HepG2 (cell line): Measurements from ENCODE around the gene AIFM1. TPM values are rescaled to one million over a fixed set of nuclear protein-coding genes. Genes with fewer than 3 reads are reported as not detected.

Experiments used
- ATAC-seq: fragments of 200-7000 bp; cut with Tn5 transposase; 3 replicates; pipeline ENCODE4 v1.9.1; 2020; ENCODE audit warnings: mild to moderate bottlenecking, moderate library complexity
- BruUV-seq: library from RNA; stranded (reverse); fragments of 400-500 nt; replicated peaks from 2 replicates; lab custom pipeline; 2021; lab: Mats Ljungman, UMichigan
- CTCF ChIA-PET: fragments of 300-600 bp; formaldehyde crosslinking; extraction: SDS; loops from one replicate; lab custom pipeline; 2021; ENCODE audit warnings: low total read pairs, inconsistent platforms, low intra/inter-chr PET ratio; lab: Yijun Ruan, JAX
- POLR2A ChIA-PET: fragments of 350-600 bp; sonication (Branson Sonifier 250); formaldehyde crosslinking; loops from one replicate; lab custom pipeline; 2020; ENCODE audit warnings: antibody characterized with exemption, inconsistent platforms; lab: Yijun Ruan, JAX
- DNase-seq: peaks from one replicate; pipeline ENCODE4 v3.0.0-alpha.2; 2015; ENCODE audit warnings: low spot score
- FAIRE-seq: peaks from 3 replicates; lab custom pipeline; 2011; peaks lifted over from hg19 to GRCh38; lab: Jason Lieb, UNC
- H2AFZ ChIP-seq: one replicate; pipeline ENCODE4 v1.6.1; 2011; ENCODE audit warnings: low read length, inconsistent platforms
- H3K27ac ChIP-seq: fragments of 300-600 bp; 3 replicates; pipeline ENCODE4 v1.8.0; 2011; ENCODE audit warnings: mixed run types, mild to moderate bottlenecking, mixed read lengths, low read length, inconsistent platforms; ENCODE audit not compliant: insufficient read depth; ENCODE audit errors: extremely low read length
- H3K27me3 ChIP-seq, 2 experiments: fragments of 200-600 bp in 1 of 2; 2 replicates in 1 of 2; 3 replicates in 1 of 2; pipeline versions ENCODE4 v1.6.0 to v1.8.0; 2011; ENCODE audit warnings: low read length in 2 of 2, mild to moderate bottlenecking in 2 of 2, moderate library complexity in 2 of 2, inconsistent platforms in 1 of 2; ENCODE audit not compliant: insufficient read depth in 2 of 2, control insufficient read depth in 1 of 2
- H3K36me3 ChIP-seq, 2 experiments: fragments of 200-600 bp in 1 of 2; replicated peaks in 1 of 2; 2 replicates in 1 of 2; 3 replicates in 1 of 2; pipeline versions ENCODE4 v1.5.1 to v1.8.0; 2011; ENCODE audit warnings: low read length in 2 of 2, inconsistent platforms in 1 of 2; ENCODE audit not compliant: insufficient read depth in 2 of 2, control insufficient read depth in 1 of 2
- H3K4me1 ChIP-seq: 2 replicates; pipeline ENCODE4 v1.5.1; 2012; ENCODE audit warnings: low read length, inconsistent platforms; ENCODE audit not compliant: insufficient read depth
- H3K4me2 ChIP-seq: 2 replicates; pipeline ENCODE4 v1.6.0; 2011; ENCODE audit warnings: low read depth, low read length, inconsistent platforms
- H3K4me3 ChIP-seq, 3 experiments: fragments of 200-600 bp in 1 of 3; sonication (generic), shearing (Covaris generic) in 1 of 3; replicated peaks in 1 of 3; 2 replicates each; pipeline ENCODE4 v1.5.1; 2011 to 2016; ENCODE audit warnings: low read length in 3 of 3, inconsistent platforms in 2 of 3, low read depth in 2 of 3, mild to moderate bottlenecking in 2 of 3, control low read depth in 1 of 3, mixed read lengths in 1 of 3; ENCODE audit not compliant: insufficient read depth in 1 of 3
- H3K79me2 ChIP-seq: one replicate; pipeline ENCODE4 v1.6.1; 2011; ENCODE audit warnings: low read length, inconsistent platforms; ENCODE audit not compliant: insufficient read depth
- H3K9ac ChIP-seq: 2 replicates; pipeline ENCODE4 v1.6.0; 2011; ENCODE audit warnings: mild to moderate bottlenecking, low read depth, low read length, inconsistent platforms; ENCODE audit not compliant: insufficient read depth
- H3K9me3 ChIP-seq: 2 replicates; pipeline ENCODE4 v1.5.1; 2012; ENCODE audit warnings: mild to moderate bottlenecking, low read length
- H4K20me1 ChIP-seq: 2 replicates; pipeline ENCODE4 v1.6.0; 2011; ENCODE audit warnings: inconsistent platforms, mild to moderate bottlenecking, low read length, moderate library complexity; ENCODE audit not compliant: insufficient read depth
- CBFB ChIP-seq: sonication (generic); formaldehyde crosslinking; IDR thresholded peaks from 2 replicates; pipeline ENCODE4 v1.4.0; 2020; ENCODE audit warnings: missing genetic modification reagents
- RFX3 ChIP-seq: IDR thresholded peaks from 2 replicates; pipeline ENCODE4 v1.6.1; 2016; ENCODE audit warnings: missing biosample characterization, missing genetic modification reagents
- SIX4 ChIP-seq: sonication (generic); formaldehyde crosslinking; IDR thresholded peaks from 2 replicates; pipeline ENCODE4 v1.4.0; 2020; ENCODE audit warnings: missing genetic modification reagents
- STAG1 ChIP-seq: sonication (generic); formaldehyde crosslinking; IDR thresholded peaks from 2 replicates; pipeline ENCODE4 v1.4.0; 2020; ENCODE audit warnings: missing genetic modification reagents
- STAT5B ChIP-seq: sonication (generic); formaldehyde crosslinking; IDR thresholded peaks from 2 replicates; pipeline ENCODE4 v1.4.0; 2020; ENCODE audit warnings: missing genetic modification reagents
- THAP11 ChIP-seq: IDR thresholded peaks from 2 replicates; pipeline ENCODE4 v1.6.1; 2016; ENCODE audit warnings: missing biosample characterization, missing genetic modification reagents
- ZKSCAN8 ChIP-seq: IDR thresholded peaks from 2 replicates; pipeline ENCODE4 v1.6.1; 2016; ENCODE audit warnings: borderline replicate concordance, missing genetic modification reagents, missing compliant biosample characterization
- ZNF652 ChIP-seq: IDR thresholded peaks from 2 replicates; pipeline ENCODE4 v1.6.1; 2016; ENCODE audit warnings: low read depth, borderline replicate concordance
- ZNF672 ChIP-seq: sonication (generic); formaldehyde crosslinking; IDR thresholded peaks from 2 replicates; pipeline ENCODE4 v1.8.1; 2022; ENCODE audit warnings: missing genetic modification reagents
- ZNF792 ChIP-seq: IDR thresholded peaks from 2 replicates; pipeline ENCODE4 v1.6.1; 2016
- ZNF850 ChIP-seq: sonication (generic); formaldehyde crosslinking; conservative IDR thresholded peaks from 2 replicates; pipeline ENCODE4 v1.9.0; 2021; ENCODE audit warnings: mild to moderate bottlenecking, missing genetic modification reagents
- WGBS: methylation state at CpG from one replicate; pipeline ENCODE4 v1.1.6; 2017; ENCODE audit warnings: low lambda C conversion rate; 5-methylcytosine and 5-hydroxymethylcytosine counted together
- in situ Hi-C: cut with HindIII; loops from 2 replicates; pipeline ENCODE4 v1.10.0; 2017; ENCODE audit warnings: low pct_unique_long_range_greater_than_20kb; ENCODE audit not compliant: extremely low pct_ligation_motif_present
- intact Hi-C: fragments of 100-400 bp; cut with micrococcal nuclease; formaldehyde crosslinking; loops from one replicate; pipeline ENCODE4 v1.10.0; 2022; ENCODE audit not compliant: unreplicated experiment
- polyA plus RNA-seq, 8 experiments: library from polyadenylated mRNA; depleted of rRNA in 3 of 8; stranded (reverse) in 7 of 8; unstranded in 1 of 8; fragments of >200 nt; fragmentation: Illumina TruSeq in 4 of 8; extraction: Trizol in 4 of 8; gene quantifications; 2 replicates each; pipeline versions ENCODE4 v1.2.1 to v1.2.3, GENCODE V29; 2011 to 2016; ENCODE audit warnings: low read depth in 4 of 8, missing spikeins in 1 of 8, mixed read lengths in 1 of 8; ENCODE audit not compliant: insufficient read depth in 1 of 8
- total RNA-seq, 5 experiments: library from RNA; depleted of rRNA; stranded (reverse); fragments of >200 nt; fragmentation: Illumina TruSeq; extraction: Trizol; gene quantifications; 2 replicates each; pipeline ENCODE4 v1.2.3, GENCODE V29; 2016; ENCODE audit warnings: low read depth in 1 of 5
- TF ChIP-seq, protein P1 (sequence below): sonication (generic); formaldehyde crosslinking; IDR thresholded peaks from 2 replicates; pipeline ENCODE4 v1.4.0; 2020; ENCODE audit warnings: mild to moderate bottlenecking, missing genetic modification reagents

Gene AIFM1
- total and polyA plus RNA-seq, 2 of the 13 experiments (the other 11 are each of a cell fraction or from before 2014, with no cell fraction given): 42.8 to 46.9 TPM

DNA sequence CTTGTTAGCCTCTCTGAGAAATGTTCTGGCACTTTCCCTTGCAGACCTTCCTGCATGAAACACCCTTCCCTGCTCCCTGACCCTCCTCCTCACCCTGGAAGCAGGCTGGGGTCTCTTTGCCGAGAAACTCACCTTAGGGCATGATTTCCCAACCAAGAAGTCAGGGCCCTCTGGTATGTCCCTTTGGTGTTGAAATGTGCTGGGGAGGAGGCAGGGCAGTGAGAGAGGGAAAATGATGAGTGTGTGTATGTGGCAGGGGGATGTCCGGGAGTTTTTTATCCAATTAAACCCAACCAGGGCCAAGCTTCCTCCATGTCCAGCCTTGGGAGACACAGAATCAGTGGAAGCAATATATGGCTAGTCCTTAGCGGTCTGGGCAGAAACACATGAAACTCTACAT lies 60.4 kb downstream of the AIFM1 start:
- TF ChIP-seq RFX3 (CRISPR knock-in tag): no peak
- TF ChIP-seq ZNF672: no peak
- no peak for TF ChIP-seq THAP11 (CRISPR knock-in tag)
- no peak for TF ChIP-seq ZNF850
- no peak for TF ChIP-seq STAT5B (CRISPR knock-in tag)
- no peak for TF ChIP-seq ZKSCAN8 (CRISPR knock-in tag)
- TF ChIP-seq, protein P1, sequence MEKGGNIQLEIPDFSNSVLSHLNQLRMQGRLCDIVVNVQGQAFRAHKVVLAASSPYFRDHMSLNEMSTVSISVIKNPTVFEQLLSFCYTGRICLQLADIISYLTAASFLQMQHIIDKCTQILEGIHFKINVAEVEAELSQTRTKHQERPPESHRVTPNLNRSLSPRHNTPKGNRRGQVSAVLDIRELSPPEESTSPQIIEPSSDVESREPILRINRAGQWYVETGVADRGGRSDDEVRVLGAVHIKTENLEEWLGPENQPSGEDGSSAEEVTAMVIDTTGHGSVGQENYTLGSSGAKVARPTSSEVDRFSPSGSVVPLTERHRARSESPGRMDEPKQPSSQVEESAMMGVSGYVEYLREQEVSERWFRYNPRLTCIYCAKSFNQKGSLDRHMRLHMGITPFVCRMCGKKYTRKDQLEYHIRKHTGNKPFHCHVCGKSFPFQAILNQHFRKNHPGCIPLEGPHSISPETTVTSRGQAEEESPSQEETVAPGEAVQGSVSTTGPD: no peak
- no peak for TF ChIP-seq SIX4 (CRISPR knock-in tag)
- no peak for TF ChIP-seq CBFB (CRISPR knock-in tag)
- no peak for TF ChIP-seq ZNF652
- no peak for TF ChIP-seq STAG1 (CRISPR knock-in tag)
- TF ChIP-seq ZNF792 (CRISPR knock-in tag): no peak
- 60% methylated on average over 2 of the region's 3 CpGs for WGBS
- in situ Hi-C loops (no loop called here), intact Hi-C loops (no loop called here)
- DNase-seq (no peak), ATAC-seq (no peak), FAIRE-seq (no peak)
- H3K36me3 ChIP-seq: no peaks in the 10 kb centered on the region
- peaks cover 23% of the 10 kb centered on the region for H3K4me1 ChIP-seq
- ChIA-PET CTCF (no interaction called here), POLR2A (no interaction called here)
- H4K20me1 ChIP-seq: no peaks in the 10 kb centered on the region
- H3K9ac ChIP-seq: no peak overlapping the region
- no peak overlapping the region for H3K27ac ChIP-seq
- H3K79me2 ChIP-seq: no peaks in the 10 kb centered on the region
- no TSS peak for BruUV-seq
- no peak overlapping the region for H3K4me2 ChIP-seq
- no peak overlapping the region for H2AFZ ChIP-seq
- H3K4me3 ChIP-seq: no peak overlapping the region
- no peaks in the 10 kb centered on the region for H3K27me3 ChIP-seq
- no peaks in the 10 kb centered on the region for H3K9me3 ChIP-seq
